HT-29 (cell line): Measurements from ENCODE around the gene C4B. TPM values are rescaled to one million over a fixed set of nuclear protein-coding genes. Genes with fewer than 3 reads are reported as not detected.
A peak's percentile ranks its signal among the peaks of the same experiment; 100 is the strongest.
"Not testable (repeated sequence)": the region's sequence is repeated elsewhere in the genome, so short reads cannot be mapped to it uniquely, and the experiment has no call there.

ENCODE experiments used
- DNase-seq: peaks from one replicate; pipeline ENCODE4 v3.0.0-alpha.2; 2015; ENCODE audit warnings: low spot score
- total RNA-seq: library from RNA; depleted of rRNA; stranded (reverse); fragments of >200 nt; shearing (Covaris generic); gene quantifications from 2 replicates; pipeline ENCODE4 v1.2.3, GENCODE V29; 2014

The C4B gene
- total RNA-seq, 1 experiment from 2014 or later = 1.9 TPM

DNA sequence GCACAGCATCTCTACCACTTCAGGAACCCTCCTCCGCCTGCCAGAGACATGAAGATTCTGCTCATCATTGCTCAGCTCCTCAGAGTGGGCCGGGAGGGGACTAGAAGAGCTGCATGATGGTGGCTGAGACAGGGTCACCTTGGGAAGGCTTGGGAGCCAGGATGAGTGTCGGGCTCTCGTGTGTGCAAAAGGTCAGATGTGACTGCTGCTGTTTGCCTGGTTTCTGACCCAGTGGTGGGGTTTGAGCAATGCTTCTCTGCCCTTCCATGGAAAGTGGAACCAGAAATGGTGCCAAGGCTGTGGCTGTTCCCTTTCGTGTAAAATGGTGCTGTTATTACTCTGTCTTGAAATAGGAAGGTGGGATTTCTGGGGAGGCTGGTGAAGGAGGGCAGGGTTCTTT lies 33.6 kb upstream of the C4B start:
- not testable (repeated sequence) for DNase-seq

DNA sequence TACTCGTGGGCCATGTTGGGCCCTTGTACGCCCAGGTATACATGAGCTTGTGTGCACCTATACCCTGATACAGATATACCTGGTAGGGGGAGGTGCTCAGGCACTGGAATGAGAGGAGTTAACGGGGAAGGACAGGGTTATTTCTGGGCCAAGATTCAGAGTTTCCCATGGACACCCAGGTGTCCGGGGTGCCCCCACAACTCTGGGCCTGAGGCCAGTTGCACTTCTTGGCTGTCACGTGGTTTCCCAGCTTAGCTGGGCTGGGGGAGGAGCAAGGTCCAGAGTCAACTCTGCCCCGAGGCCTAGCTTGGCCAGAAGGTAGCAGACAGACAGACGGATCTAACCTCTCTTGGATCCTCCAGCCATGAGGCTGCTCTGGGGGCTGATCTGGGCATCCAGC lies 32.9 kb upstream of the C4B start, which contains the start of gene C4A:
TSS of gene C4A (plus strand) at position 314 of the 400 bp plus-strand sequence. CDS start at position 365, 51 bp downstream.
- not testable (repeated sequence) for DNase-seq

DNA sequence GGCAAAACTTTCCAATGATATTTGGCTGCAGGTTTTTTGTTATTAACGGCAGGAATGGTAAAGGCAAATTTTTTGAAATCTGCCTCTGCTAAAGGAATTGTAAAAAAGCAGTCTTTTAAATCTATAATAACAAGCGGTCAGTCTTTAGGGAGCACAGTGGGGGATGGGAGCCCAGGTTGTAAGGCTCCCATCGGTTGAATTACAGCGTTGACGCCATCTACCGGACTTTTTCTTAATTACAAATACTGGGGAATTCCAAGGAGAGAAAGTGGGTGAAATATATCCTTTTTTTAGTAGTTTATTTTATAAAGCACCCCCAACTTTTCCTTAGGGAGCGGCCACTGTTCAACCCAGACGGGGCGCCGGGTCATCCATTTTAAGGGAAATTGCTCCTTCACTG lies 25.2 kb upstream of the C4B start:
- not testable (repeated sequence) for DNase-seq

DNA sequence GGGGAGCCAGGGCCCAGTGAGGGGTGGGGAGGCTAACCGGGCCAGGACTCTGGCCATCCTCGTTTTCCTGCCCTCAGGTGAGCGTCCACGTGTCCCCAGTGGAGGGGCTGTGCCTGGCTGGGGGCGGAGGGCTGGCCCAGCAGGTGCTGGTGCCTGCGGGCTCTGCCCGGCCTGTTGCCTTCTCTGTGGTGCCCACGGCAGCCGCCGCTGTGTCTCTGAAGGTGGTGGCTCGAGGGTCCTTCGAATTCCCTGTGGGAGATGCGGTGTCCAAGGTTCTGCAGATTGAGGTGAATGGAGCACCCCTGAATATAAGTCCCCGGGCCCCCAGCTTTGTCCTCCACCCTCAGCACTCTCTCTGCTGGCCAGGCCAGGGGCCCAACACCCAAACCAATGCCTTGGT lies 20.2 kb upstream of the C4B start:
- not testable (repeated sequence) for DNase-seq

DNA sequence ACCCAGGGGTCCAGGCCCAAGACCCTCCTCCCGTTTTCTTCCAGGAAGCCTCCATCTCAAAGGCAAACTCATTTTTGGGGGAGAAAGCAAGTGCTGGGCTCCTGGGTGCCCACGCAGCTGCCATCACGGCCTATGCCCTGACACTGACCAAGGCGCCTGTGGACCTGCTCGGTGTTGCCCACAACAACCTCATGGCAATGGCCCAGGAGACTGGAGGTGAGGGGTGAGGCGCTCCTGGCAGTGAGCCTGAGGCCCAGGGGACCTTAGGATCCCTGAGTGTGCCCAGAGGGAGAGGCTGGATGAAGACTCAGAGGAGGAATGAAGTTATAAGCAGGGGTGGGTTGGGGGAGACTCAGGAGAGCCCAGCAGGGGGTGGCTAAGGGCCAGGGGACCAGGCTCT lies 18.2 kb upstream of the C4B start:
- DNase-seq = not testable (repeated sequence)

DNA sequence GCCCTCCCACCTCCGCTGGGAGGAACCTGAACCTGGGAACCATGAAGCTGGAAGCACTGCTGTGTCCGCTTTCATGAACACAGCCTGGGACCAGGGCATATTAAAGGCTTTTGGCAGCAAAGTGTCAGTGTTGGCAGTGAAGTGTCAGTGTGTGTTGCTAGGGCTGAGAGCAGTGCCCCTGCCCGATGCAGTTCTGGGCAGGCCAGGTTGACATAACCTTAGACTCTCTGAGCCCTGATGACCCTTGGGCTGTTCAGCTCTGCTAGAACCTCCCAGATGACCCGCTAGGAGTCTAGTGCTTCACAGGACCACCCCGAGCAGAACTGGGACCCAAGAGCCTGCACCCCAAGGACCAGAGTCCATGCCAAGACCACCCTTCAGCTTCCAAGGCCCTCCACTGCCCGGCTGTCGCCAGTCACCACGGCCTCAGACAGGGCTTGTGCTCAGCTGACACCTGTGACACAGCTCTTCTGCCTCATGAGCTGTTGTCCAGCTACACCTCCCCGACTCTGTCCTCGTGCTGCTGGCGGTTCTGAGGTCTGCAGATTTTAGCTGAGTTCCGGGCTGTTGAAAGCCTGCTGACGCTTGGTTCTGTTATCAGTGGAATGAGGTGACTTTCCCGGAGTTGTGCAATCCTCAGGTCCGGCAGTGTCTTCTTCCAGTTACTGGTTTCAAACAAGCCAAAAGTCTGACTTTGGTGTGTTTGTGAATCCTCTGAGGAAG lies 11.9 kb upstream of the C4B start:
- DNase-seq = not testable (repeated sequence)

DNA sequence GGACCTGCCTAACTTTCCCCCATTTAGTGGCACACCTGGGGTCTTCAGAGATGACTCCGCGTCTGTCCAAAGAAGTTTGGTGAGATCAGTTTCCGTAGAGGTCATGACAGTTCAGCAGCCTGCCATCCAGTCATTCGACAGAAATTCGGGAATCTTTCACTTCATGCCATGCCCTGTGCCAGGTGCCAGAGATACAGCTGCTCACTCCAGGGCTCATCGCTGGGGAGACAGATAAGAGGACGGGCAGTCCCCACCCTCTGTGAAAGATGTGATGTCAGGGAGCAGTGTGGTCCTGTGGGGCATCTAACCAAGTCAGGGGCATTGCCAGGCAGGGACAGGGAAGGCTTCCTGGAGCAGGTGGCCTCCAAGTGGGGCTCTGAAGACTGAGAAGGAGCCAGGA lies 11.3 kb upstream of the C4B start:
- DNase-seq = not testable (repeated sequence)

DNA sequence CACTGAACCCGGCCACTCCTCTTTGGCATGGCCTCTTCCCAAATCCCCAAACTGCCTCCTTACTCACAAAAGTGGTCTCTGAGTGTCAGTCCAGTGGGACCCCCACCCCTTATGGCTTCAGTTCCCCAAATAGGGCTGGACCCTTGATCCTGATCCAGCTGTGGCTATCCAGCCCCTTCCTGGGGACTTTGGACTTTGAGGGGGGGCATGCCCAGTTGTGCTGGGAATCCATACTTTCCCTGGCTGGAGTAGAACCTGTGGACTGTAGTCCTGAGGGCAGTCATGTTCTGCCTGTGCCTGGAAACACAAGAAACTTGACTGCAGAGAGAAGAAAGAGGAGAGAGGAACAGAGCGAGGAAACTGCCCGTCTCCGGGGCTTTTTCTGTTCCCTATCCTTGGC lies 10.2 kb upstream of the C4B start:
- DNase-seq = not testable (repeated sequence)

DNA sequence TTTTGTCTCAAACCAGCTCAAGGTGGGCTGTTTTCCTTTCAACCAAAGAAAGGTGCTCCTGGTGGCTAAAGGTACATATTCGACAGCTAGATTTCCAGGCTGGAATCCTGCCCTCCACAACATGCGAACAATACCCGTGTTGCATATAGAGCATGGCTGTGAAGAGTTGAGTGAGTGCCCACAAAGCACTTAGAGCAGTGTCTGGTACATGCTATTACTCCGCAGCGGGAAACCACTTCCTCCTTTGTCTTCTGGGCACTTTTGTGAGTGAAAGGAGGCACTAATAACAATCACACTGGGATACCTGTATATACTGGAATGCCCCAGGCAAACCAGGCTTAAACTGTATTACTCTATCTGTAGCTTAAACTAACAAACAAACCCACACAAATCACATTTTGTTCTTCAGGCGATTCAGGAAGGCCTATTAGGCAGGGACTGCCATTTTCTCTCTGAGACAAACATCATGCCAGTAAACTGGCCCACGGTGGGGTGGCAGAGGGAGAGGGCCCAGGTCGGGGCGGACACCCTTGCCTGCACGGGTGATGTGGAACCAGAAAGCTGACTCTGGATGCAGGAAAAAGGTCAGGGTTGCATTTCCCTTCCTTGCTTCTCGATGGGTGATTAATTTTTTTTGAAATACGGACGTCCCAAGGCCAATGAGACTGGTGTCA lies 9.6 kb upstream of the C4B start:
- DNase-seq = not testable (repeated sequence)

DNA sequence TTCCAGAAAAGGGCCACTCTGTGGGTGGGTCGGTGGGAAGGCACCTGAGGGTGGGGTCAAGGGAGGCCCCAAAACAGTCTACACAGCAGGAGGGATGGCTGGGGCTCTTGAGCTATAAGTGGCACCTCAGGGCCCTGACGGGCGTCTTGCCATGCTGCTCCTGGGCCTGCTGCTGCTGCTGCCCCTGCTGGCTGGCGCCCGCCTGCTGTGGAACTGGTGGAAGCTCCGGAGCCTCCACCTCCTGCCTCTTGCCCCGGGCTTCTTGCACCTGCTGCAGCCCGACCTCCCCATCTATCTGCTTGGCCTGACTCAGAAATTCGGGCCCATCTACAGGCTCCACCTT lies 9.1 kb upstream of the C4B start:
- DNase-seq = peak; percentile 2

DNA sequence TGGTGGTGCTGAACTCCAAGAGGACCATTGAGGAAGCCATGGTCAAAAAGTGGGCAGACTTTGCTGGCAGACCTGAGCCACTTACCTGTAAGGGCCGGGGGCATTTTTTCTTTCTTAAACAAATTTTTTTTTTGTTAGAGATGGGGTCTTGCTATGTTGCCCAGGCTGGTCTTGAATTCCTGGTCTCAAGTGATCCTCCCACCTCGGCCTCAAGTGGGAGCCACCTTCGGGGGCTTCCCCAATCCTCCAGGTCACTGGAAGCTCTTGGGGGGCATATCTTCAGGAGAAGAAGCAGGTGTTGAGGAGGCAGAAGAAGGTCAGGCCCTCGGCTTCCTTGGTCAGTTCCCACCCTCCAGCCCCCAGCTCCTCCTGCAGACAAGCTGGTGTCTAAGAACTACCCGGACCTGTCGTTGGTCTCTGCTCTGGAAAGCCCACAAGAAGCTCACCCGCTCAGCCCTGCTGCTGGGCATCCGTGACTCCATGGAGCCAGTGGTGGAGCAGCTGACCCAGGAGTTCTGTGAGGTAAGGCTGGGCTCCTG lies 8.5 kb upstream of the C4B start:
- DNase-seq = not testable (repeated sequence)

DNA sequence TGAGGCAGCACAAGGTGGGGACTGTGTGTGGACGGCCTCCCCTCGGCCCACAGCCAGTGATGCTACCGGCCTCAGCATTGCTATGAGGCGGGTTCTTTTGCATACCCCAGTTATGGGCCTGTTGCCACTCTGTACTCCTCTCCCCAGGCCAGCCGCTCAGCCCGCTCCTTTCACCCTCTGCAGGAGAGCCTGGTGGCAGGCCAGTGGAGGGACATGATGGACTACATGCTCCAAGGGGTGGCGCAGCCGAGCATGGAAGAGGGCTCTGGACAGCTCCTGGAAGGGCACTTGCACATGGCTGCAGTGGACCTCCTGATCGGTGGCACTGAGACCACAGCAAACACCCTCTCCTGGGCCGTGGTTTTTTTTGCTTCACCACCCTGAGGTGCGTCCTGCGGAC lies 7.5 kb upstream of the C4B start:
- not testable (repeated sequence) for DNase-seq

DNA sequence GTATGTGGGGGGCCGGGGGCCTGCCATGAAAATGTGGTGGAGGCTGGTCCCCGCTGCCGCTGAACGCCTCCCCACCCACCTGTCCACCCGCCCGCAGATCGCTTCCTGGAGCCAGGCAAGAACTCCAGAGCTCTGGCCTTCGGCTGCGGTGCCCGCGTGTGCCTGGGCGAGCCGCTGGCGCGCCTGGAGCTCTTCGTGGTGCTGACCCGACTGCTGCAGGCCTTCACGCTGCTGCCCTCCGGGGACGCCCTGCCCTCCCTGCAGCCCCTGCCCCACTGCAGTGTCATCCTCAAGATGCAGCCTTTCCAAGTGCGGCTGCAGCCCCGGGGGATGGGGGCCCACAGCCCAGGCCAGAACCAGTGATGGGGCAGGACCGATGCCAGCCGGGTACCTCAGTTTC lies 6.6 kb upstream of the C4B start:
- not testable (repeated sequence) for DNase-seq

DNA sequence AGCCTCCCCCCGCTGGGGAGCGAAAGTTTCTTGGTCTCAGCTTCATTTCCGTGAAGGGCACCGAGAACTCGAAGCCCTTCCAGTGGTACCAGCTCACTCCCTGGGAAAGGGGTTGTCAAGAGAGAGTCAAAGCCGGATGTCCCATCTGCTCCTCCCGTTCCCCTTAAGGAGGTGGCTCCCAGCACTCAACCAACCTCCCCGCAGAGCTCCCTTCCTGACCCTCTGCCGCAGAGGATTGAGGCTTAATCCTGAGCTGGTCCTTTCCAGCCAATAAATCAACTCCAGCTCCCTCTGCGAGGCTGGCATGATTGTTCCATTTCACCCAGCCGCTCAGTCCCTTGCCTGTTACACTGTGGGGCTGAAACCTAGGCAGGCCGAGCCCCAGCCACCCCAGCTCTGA lies 6.0 kb upstream of the C4B start:
- not testable (repeated sequence) for DNase-seq

DNA sequence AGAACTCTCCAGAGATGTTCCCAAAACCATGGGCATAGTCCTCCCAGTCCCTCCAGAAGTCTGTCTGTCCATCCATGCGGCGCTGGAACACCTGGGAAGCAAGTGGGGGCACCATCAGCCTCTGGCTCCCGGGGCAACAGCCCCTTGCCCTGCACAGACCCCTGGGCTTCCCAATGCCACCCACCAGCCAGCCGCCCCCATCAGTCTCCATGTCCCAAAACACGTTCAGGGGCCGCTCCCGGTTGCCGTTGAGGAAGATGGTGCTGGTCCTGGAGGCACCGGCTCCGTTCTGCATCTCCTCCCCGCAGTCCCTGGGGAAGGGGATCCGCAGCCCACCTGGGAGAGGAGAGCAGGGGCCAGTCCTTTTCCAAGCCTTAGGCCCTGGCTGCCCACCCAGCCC lies 5.1 kb upstream of the C4B start:
- not testable (repeated sequence) for DNase-seq

DNA sequence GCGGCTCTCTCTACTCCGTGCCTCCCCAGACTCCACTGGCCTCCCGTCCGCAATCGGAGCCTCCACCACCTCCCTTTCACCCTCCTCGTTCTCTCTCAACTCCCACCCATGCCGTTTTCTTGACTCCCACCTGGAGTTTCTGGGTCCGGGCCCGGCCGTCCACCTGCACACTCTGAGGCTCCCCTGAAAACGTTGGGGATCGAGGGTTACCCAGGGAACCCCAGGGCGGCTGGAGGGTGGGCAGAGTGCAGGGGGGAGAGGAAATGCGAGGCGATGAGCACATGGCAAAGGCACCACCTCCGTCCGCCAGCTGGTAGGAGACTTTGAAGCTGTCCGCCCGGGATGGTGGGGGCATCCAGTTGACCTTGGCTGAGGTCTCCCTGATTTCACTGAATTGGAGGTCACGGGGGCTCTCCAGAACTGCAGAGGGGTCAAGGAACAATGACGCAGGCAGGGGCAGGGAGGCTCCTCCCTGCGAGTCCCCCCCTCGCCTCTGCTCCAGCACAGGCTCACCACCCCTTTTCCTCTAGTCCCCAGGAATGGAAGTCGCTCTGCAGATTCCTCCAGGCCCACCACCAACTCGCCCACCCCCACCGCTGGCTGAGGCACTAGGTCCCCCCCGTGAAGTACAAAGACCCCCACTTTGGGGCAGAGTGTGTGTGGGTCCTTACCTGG lies 3.6 kb upstream of the C4B start:
- not testable (repeated sequence) for DNase-seq

DNA sequence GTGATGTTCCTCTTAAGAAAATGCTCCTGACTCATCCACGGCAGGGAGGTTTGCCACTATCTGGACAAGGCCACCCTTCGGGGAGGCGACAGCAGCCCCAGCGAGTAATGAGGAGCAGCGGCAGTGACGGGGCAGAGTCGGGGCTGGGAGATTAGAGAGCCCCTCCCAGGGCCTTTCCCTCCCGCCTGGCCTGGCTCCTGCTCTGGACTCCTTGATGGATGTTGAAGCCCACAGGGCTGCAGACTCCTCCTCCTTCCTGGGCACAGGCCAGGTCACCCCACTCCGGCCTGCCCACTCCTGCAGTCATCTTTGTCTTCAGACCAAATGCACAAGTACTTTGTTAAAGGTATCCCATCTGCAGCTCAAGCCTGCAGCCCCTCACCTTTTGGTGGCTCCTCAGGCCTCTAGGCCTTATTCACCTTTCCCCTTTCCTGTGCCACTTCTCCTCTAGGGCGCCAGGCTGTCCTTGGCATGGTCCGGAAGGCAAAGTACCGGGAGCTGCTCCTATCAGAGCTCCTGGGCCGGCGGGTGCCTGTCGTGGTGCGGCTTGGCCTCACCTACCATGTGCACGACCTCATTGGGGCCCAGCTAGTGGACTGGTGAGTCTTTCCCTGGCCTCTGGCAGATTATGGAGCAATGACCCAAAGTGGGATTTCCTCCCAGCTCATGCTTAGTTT lies 1.5 kb upstream of the C4B start:
- DNase-seq = not testable (repeated sequence)

DNA sequence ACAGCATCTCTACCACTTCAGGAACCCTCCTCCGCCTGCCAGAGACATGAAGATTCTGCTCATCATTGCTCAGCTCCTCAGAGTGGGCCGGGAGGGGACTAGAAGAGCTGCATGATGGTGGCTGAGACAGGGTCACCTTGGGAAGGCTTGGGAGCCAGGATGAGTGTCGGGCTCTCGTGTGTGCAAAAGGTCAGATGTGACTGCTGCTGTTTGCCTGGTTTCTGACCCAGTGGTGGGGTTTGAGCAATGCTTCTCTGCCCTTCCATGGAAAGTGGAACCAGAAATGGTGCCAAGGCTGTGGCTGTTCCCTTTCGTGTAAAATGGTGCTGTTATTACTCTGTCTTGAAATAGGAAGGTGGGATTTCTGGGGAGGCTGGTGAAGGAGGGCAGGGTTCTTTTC lies 857 bp upstream of the C4B start:
- not testable (repeated sequence) for DNase-seq

DNA sequence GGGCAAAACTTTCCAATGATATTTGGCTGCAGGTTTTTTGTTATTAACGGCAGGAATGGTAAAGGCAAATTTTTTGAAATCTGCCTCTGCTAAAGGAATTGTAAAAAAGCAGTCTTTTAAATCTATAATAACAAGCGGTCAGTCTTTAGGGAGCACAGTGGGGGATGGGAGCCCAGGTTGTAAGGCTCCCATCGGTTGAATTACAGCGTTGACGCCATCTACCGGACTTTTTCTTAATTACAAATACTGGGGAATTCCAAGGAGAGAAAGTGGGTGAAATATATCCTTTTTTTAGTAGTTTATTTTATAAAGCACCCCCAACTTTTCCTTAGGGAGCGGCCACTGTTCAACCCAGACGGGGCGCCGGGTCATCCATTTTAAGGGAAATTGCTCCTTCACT lies 7.5 kb downstream of the C4B start:
- not testable (repeated sequence) for DNase-seq

DNA sequence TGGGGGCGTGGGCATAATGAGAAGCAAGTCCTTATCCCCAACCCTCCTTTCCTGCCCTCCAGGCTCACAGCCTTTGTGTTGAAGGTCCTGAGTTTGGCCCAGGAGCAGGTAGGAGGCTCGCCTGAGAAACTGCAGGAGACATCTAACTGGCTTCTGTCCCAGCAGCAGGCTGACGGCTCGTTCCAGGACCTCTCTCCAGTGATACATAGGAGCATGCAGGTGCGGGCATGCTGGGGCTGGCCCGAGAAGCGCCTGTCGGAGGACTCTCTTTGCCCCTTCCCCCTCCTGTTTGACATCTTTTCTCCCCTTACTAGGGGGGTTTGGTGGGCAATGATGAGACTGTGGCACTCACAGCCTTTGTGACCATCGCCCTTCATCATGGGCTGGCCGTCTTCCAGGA lies 14.0 kb downstream of the C4B start:
- not testable (repeated sequence) for DNase-seq

DNA sequence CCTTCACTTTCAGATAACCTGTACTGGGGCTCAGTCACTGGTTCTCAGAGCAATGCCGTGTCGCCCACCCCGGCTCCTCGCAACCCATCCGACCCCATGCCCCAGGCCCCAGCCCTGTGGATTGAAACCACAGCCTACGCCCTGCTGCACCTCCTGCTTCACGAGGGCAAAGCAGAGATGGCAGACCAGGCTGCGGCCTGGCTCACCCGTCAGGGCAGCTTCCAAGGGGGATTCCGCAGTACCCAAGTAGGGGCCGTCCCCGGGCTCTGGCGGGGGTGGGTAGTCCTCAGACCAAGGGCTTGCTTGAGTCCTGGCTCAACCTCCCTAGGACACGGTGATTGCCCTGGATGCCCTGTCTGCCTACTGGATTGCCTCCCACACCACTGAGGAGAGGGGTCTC lies 15.0 kb downstream of the C4B start:
- not testable (repeated sequence) for DNase-seq
